Measurements from ENCODE around the gene RBBP8NL.

The RBBP8NL gene

GRCh38 chr20:62427172-62428001 is at the start of gene RBBP8NL:
TSS of gene RBBP8NL (minus strand) at chr20:62427539. CDS start at chr20:62419647, 7,892 bp downstream.
- in situ Hi-C loops (cut with HindIII; ENCODE audit: low pct_ligation_motif_present, low pct_unique_long_range_greater_than_20kb, low sequenced_read_pairs): no loop called here
- no peak for DNase-seq

- in situ Hi-C loops (cut with HindIII; ENCODE audit: low pct_ligation_motif_present, low pct_unique_long_range_greater_than_20kb, low sequenced_read_pairs): no loop called here
- DNase-seq: peak; percentile 4
These were observed 48.9 kb upstream of the RBBP8NL start for GRCh38 chr20:62476056-62476838.

DNA sequence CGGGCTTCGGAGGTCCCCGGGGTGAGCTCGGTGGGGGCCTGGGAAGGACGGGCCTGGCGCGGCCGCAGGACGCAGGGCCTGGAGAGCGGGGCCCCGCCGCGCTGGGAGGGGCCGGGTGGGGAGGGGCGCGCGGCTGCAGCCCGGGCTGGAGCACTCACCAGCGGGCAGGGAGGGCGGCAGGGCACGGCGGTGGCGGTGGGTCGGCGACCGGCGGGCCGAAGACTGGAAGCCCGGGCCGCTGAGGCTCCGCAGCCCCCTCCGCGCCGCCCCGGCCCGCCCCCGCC is 48.4 kb upstream of the RBBP8NL start, which contains the start of gene GATA5:
Gene GATA5 (minus strand): TSS at position 224 of the 284 bp plus-strand sequence. CDS start 474 bp downstream, outside the sequence.
- DNase-seq: no peak
- in situ Hi-C loops (cut with HindIII; ENCODE audit: low pct_ligation_motif_present, low pct_unique_long_range_greater_than_20kb, low sequenced_read_pairs): no loop called here

DNA sequence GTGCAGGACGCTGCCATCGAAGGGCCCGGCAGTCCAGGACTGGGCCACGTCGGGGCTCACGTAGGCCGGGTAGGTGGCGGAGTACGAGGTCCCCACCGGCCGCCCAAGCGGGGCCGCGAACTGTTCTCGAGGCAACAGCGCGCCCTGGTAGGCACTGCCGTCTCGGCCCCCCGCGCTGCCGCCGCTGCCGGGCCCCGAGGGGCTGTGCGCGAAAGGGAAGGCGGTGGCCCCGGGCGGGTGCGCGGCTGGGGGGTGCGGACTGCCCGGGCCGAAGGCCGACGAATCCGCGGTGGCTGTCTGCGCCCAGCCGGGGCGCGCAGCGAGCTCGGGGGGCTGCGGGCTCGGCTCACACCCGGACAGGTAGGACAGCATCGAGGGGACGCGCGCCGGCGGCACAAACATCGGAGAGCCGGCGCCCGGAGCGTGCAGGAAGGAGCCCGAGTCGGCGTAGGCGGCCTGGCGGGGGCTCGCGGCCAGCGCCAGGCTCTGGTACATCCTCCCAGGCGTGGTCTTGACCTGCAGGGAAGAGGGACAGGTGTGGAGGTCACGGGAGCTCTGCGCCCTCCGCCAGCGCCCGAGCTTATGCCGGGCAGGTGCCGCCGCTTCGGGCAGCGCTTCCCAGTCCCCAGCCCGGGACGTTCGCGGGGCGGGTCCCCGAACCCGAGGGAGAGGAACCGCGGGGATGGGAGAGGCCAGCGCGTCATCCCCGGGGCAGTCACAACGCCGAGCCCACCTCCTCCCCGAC is 47.9 kb upstream of the RBBP8NL start:
- in situ Hi-C loops (cut with HindIII; ENCODE audit: low pct_ligation_motif_present, low pct_unique_long_range_greater_than_20kb, low sequenced_read_pairs): no loop called here

DNA sequence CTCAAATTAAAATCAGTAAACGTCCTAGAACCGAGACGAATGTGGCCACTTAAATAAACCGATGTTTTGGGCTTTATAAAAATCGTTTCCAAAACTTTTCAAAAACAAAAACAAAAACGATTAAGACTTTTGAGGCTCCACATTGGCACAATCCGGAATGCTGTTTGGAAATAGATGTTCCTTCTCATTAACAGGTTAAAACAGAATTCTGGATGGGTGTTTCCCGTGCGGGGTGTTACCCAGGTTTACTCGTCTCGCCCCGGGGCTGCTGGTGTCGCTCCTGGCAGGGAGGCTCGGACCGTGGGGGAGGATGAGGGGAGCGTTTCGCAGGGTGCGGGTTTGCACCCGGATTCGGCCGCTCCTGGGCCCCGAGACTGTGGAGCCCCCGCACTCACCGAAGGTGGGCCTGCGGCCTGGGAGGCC is 47.3 kb upstream of the RBBP8NL start:
- in situ Hi-C loops (cut with HindIII; ENCODE audit: low pct_ligation_motif_present, low pct_unique_long_range_greater_than_20kb, low sequenced_read_pairs): no loop called here
- no peak for DNase-seq

More for the DNA sequence above, 47.9 kb upstream of the RBBP8NL start:
- DNase-seq: no peak

GRCh38 chr20:62473717-62474603 is 46.6 kb upstream of the RBBP8NL start:
- DNase-seq: no peak
- in situ Hi-C loops (cut with HindIII; ENCODE audit: low pct_ligation_motif_present, low pct_unique_long_range_greater_than_20kb, low sequenced_read_pairs): no loop called here

DNA sequence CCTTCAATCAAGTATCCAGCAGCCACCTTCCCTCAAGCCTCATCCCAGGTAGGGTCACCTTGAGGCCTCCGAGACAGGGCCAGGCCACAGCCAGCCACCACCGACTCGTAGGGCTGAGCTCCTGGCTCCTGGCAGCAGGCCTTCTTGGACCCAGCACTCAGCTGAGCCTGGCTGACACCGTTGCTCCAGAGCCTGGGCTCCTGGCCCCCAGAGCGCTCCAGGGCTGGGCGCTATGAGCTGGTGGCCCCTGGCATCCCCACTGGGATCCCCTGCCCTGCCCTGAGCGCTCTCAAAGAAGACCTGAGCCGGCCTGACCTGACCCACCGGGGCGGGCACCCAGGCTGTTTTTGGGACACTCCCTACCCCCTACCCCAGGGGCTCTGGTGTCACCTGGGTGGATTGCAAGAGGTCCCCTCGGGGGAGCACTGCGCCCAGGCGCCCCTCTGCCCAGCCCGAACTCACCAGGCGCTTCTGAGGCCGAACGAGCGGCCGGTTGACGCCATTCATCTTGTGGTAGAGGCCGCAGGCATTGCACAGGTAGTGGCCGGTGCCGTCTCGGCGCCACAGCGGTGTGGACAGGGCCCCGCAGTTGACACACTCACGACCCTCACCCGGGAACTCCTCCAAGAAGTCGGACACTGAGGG is 45.7 kb upstream of the RBBP8NL start:
- in situ Hi-C loops (cut with HindIII; ENCODE audit: low pct_ligation_motif_present, low pct_unique_long_range_greater_than_20kb, low sequenced_read_pairs): no loop called here
- no peak for DNase-seq

DNA sequence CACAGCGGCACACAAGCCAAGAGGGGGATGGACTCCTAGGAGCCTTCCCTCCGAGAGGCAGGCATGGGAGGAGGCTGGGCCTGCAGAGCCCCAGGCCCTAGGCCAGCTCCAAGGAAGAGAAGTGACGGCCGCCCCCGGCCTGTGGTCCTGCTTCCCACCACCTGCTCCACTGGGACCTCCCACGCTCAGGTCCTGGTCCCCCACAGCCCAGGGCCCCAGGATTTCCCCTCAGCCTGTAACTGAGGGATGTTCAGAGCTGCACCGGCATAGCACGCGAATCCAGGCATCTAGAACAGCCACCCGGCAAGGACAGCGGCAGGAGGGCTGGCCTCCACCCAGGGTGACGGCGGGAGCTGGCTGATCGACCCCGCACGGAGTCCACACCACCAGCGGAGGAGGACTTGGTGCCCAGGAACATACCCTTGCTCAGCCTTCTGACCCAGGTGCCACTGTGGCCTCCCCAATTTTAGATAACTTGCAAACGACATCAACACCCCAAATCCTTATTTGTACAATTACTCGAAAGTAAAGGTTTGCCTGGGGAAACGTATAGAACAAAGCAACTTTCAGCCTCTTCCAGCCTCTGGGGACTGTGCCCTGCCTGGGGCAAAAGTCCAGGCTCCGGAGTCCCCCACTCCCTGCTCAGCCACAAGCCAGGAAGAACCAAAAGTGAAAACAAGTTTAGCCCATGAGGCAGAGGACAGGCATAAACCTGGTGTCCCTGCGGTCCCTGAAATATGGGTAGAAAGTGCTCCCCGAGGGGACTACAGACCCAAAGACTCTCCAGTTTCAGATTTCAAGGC is 45.0 kb upstream of the RBBP8NL start:
- DNase-seq: no peak
- in situ Hi-C loops (cut with HindIII; ENCODE audit: low pct_ligation_motif_present, low pct_unique_long_range_greater_than_20kb, low sequenced_read_pairs): no loop called here

GRCh38 chr20:62470459-62470858 is 43.1 kb upstream of the RBBP8NL start:
- in situ Hi-C loops (cut with HindIII; ENCODE audit: low pct_ligation_motif_present, low pct_unique_long_range_greater_than_20kb, low sequenced_read_pairs): no loop called here
- no peak for DNase-seq

GRCh38 chr20:62470001-62470400 is 42.7 kb upstream of the RBBP8NL start:
- DNase-seq: no peak
- in situ Hi-C loops (cut with HindIII; ENCODE audit: low pct_ligation_motif_present, low pct_unique_long_range_greater_than_20kb, low sequenced_read_pairs): no loop called here

- DNase-seq: no peak
- in situ Hi-C loops (cut with HindIII; ENCODE audit: low pct_ligation_motif_present, low pct_unique_long_range_greater_than_20kb, low sequenced_read_pairs): no loop called here
These were observed 42.0 kb upstream of the RBBP8NL start for GRCh38 chr20:62469352-62469751.

- DNase-seq: no peak
- in situ Hi-C loops (cut with HindIII; ENCODE audit: low pct_ligation_motif_present, low pct_unique_long_range_greater_than_20kb, low sequenced_read_pairs): no loop called here
These were observed 39.6 kb upstream of the RBBP8NL start for GRCh38 chr20:62466806-62467537.

DNA sequence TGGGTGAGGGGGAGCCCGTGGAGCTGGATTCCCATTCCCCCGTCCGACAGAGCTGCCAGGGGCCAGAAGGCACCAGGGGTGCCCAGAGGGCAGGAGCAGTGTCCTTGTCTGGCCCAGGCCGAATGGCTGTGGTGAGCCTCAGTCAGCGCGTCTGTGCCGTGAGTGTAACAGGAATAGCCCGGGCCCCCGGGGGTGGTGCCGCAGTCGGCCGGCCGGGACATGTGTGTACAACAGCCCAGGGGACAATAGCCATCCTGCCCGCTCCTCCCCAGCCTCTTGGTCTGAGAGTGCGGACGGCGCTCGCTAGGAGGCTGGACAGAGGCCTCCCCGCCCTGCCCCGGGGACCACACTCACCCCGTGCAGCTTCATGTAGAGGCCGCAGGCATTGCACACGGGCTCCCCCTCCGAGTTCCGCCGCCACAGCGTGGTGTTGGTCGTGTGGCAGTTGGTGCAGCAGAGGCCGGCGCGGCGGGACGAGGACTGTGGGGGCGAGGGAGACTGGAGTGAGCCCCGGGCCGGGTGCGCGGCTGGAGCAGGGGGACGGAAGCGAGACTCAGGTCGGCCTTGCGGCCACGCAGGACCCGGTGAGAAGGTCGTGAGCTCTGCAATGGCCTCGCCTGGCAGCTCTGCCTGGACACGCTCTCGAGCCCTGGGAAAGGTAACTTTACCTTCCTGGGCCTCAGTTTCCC is 38.9 kb upstream of the RBBP8NL start:
- in situ Hi-C loops (cut with HindIII; ENCODE audit: low pct_ligation_motif_present, low pct_unique_long_range_greater_than_20kb, low sequenced_read_pairs): no loop called here
- no peak for DNase-seq

DNA sequence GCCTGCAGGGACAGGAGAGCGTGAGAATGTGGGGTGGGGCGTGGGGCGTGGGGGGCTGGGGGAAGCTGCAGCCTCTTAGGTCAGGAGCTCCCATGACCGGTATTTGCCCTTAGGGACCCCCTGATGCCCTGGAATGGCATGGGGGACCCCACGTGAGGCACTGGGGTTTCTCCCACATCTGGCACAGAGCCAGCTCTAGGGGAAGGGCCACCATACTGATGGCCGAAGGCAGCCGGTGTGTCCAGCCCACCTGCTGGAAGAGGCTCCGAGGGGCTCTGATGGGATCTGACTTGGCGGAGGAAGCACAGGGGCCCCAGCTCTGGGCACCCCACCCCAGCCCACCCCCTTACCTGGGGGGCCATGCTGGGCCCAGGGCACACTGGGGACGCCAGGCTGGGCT is 37.7 kb upstream of the RBBP8NL start:
- in situ Hi-C loops (cut with HindIII; ENCODE audit: low pct_ligation_motif_present, low pct_unique_long_range_greater_than_20kb, low sequenced_read_pairs): no loop called here

DNA sequence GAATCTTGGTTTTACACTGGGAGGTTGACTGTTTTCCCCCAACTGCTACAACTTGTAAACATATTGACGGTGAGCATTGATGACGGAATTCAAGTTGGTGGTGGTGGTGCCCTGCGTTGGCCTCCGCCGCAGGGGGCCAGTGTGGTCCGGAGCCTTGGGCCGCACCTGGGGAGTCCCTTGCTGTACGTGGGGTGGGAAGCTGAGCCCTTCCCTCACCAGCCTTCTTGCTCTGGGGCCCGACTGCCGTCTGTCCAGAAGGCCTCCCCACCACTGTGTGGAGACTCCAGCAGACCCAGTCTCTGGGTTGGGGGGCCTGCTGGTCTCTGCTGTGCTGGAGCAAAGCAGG is 37.1 kb upstream of the RBBP8NL start:
- in situ Hi-C loops (cut with HindIII; ENCODE audit: low pct_ligation_motif_present, low pct_unique_long_range_greater_than_20kb, low sequenced_read_pairs): no loop called here
- DNase-seq: no peak

More for the DNA sequence above, 37.7 kb upstream of the RBBP8NL start:
- no peak for DNase-seq

Data from ACHN (cell line).